Measurements from ENCODE around the gene DOK1. TPM values are rescaled to one million over a fixed set of nuclear protein-coding genes. Genes with fewer than 3 reads are reported as not detected.

DOK1 gene
- total RNA-seq, 1 experiment from 2014 or later, result 4.7 TPM

DNA sequence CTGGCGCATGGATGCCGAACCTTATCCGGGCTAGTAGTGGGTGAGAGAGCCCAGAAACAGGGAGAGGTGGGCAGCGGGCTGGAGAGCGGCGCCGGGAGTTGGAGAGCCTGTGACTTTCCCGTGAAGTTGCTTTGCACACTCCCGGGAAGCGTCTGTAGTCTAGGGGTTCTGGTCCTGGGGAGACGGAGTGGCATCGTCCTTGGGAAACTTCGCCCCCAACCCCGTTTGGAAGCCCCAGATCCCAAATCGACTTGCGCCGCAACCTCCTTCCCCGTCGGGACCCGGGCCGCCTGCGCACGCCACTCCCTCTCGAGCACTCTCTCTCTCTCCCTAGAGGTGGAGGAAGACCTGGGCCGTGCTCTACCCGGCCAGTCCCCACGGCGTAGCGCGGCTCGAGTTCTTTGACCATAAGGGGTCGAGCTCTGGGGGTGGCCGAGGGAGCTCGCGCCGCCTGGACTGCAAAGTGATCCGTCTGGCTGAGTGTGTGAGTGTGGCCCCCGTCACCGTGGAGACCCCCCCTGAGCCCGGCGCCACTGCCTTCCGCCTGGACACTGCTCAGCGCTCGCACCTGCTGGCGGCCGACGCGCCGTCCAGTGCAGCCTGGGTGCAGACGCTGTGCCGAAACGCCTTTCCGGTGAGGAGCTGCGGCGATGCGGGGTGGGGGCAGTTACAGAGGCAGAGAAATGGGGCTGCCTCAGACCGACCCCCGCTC lies 456 bp downstream of the DOK1 start:
- no TSS peak for BruUV-seq (replicated peaks)
- intact Hi-C loops (cut with micrococcal nuclease), result no loop called here
- Histone ChIP-seq H3K9me2 (replicated peaks; ENCODE audit: low read length) (no peaks in the 10 kb centered on the region), H3K27me3 (ENCODE audit: low read length) (no peaks in the 10 kb centered on the region), H3K4me3 (ENCODE audit: low read length) (no peak overlapping the region), H4K20me1 (ENCODE audit: low read length) (no peaks in the 10 kb centered on the region), H3K4me1 (ENCODE audit: insufficient read depth, low read length) (peaks cover 3% of the 10 kb centered on the region; the same call in 1 of the 2 replicates), H3K27ac (ENCODE audit: low read length) (no peak overlapping the region), H3K4me2 (ENCODE audit: low read length) (no peak overlapping the region), H3K9ac (ENCODE audit: low read length) (no peak overlapping the region), H3K9me3 (ENCODE audit: low read length) (no peaks in the 10 kb centered on the region), H2AFZ (ENCODE audit: low read length) (no peak overlapping the region), H3F3A (ENCODE audit: low read length, unreplicated experiment) (no peaks in the 10 kb centered on the region), H3K36me3 (ENCODE audit: low read depth, low read length) (no peaks in the 10 kb centered on the region), H3K79me2 (ENCODE audit: low read length) (peaks cover 5% of the 10 kb centered on the region)
- ChIA-PET CTCF (no interaction called here), POLR2A (ENCODE audit: unreplicated experiment) (no interaction called here)
- DNase-seq (no peak), ATAC-seq (no peak)
- TF ChIP-seq, protein P1, sequence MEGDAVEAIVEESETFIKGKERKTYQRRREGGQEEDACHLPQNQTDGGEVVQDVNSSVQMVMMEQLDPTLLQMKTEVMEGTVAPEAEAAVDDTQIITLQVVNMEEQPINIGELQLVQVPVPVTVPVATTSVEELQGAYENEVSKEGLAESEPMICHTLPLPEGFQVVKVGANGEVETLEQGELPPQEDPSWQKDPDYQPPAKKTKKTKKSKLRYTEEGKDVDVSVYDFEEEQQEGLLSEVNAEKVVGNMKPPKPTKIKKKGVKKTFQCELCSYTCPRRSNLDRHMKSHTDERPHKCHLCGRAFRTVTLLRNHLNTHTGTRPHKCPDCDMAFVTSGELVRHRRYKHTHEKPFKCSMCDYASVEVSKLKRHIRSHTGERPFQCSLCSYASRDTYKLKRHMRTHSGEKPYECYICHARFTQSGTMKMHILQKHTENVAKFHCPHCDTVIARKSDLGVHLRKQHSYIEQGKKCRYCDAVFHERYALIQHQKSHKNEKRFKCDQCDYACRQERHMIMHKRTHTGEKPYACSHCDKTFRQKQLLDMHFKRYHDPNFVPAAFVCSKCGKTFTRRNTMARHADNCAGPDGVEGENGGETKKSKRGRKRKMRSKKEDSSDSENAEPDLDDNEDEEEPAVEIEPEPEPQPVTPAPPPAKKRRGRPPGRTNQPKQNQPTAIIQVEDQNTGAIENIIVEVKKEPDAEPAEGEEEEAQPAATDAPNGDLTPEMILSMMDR (conservative IDR thresholded peaks at IDR 0.05; ENCODE audit: low read depth, low read length), result no peak
- TF ChIP-seq EZH2phosphoT487 (IDR thresholded peaks at IDR 0.05; ENCODE audit: borderline replicate concordance, low read length), result no peak
- TF ChIP-seq EZH2 (IDR thresholded peaks at IDR 0.05; ENCODE audit: low read length, unreplicated experiment), result no peak

DNA sequence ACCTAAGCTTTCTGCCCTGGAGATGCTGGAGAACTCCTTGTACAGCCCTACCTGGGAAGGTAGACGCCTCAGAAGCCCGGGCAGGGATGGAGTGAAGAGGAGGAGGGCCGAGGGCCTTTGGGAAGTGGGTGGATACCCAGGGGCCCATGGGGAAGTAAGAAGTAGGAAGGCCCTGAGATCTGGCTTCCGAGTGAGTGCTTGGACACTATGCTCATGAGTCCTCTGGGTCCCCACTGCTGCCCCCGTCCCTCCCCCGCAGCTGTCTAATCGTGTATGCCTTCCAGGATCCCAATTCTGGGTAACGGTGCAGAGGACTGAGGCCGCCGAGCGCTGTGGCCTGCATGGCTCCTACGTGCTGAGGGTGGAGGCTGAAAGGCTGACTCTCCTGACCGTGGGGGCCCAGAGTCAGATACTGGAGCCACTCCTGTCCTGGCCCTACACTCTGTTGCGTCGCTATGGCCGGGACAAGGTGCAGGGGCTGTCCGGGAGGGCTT lies 1.1 kb downstream of the DOK1 start:
- no peaks in the 10 kb centered on the region for H3K36me3 ChIP-seq (ENCODE audit: low read depth, low read length)
- H2AFZ ChIP-seq (ENCODE audit: low read length), result no peak overlapping the region
- ChIA-PET CTCF (no interaction called here), POLR2A (ENCODE audit: unreplicated experiment) (no interaction called here)
- peaks cover 7% of the 10 kb centered on the region for H3K4me1 ChIP-seq (ENCODE audit: insufficient read depth, low read length)
- H3F3A ChIP-seq (ENCODE audit: low read length, unreplicated experiment), result no peaks in the 10 kb centered on the region
- H3K27ac ChIP-seq (ENCODE audit: low read length), result no peak overlapping the region
- TF ChIP-seq EZH2phosphoT487 (IDR thresholded peaks at IDR 0.05; ENCODE audit: borderline replicate concordance, low read length), result no peak
- TF ChIP-seq, protein P1 (conservative IDR thresholded peaks at IDR 0.05; ENCODE audit: low read depth, low read length), result no peak
- no peak for TF ChIP-seq EZH2 (IDR thresholded peaks at IDR 0.05; ENCODE audit: low read length, unreplicated experiment)
- no peak overlapping the region for H3K4me3 ChIP-seq (ENCODE audit: low read length)
- H4K20me1 ChIP-seq (ENCODE audit: low read length), result no peaks in the 10 kb centered on the region
- no peaks in the 10 kb centered on the region for H3K9me2 ChIP-seq (replicated peaks; ENCODE audit: low read length)
- intact Hi-C loops (cut with micrococcal nuclease), result no loop called here
- ATAC-seq (no peak), DNase-seq (no peak)
- BruUV-seq (replicated peaks), result no TSS peak
- H3K79me2 ChIP-seq (ENCODE audit: low read length), result 0 out of 2 replicates have a peak, but pooled peaks cover under 1% of the 10 kb centered on the region
- H3K9me3 ChIP-seq (ENCODE audit: low read length), result no peaks in the 10 kb centered on the region
- H3K27me3 ChIP-seq (ENCODE audit: low read length), result no peaks in the 10 kb centered on the region
- no peak overlapping the region for H3K4me2 ChIP-seq (ENCODE audit: low read length)
- H3K9ac ChIP-seq (ENCODE audit: low read length), result no peak overlapping the region

DNA sequence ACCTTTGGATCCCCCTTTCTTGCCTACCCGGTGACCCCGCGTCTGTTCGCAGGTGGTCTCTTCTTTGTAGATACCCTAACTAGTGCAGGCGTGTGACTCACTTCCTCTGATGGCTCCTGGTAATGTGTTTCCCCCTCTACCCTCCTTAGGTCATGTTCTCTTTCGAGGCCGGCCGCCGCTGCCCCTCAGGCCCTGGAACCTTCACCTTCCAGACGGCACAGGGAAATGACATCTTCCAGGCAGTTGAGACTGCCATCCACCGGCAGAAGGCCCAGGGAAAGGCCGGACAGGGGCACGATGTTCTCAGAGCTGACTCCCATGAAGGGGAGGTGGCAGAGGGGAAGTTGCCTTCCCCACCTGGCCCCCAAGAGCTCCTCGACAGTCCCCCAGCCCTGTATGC lies 1.6 kb downstream of the DOK1 start:
- Histone ChIP-seq H4K20me1 (ENCODE audit: low read length) (no peaks in the 10 kb centered on the region), H3K9ac (ENCODE audit: low read length) (no peak overlapping the region), H3K79me2 (ENCODE audit: low read length) (no peaks in the 10 kb centered on the region), H3K36me3 (ENCODE audit: low read depth, low read length) (no peaks in the 10 kb centered on the region), H3K4me3 (ENCODE audit: low read length) (no peak overlapping the region), H3K4me1 (ENCODE audit: insufficient read depth, low read length) (peaks cover 9% of the 10 kb centered on the region), H3K27ac (ENCODE audit: low read length) (no peak overlapping the region), H3K27me3 (ENCODE audit: low read length) (no peaks in the 10 kb centered on the region), H3K9me3 (ENCODE audit: low read length) (no peaks in the 10 kb centered on the region), H3K4me2 (ENCODE audit: low read length) (no peak overlapping the region), H3F3A (ENCODE audit: low read length, unreplicated experiment) (no peaks in the 10 kb centered on the region), H3K9me2 (replicated peaks; ENCODE audit: low read length) (no peaks in the 10 kb centered on the region), H2AFZ (ENCODE audit: low read length) (no peak overlapping the region)
- ChIA-PET POLR2A (ENCODE audit: unreplicated experiment) (no interaction called here), CTCF (no interaction called here)
- no TSS peak for BruUV-seq (replicated peaks)
- intact Hi-C loops (cut with micrococcal nuclease), result no loop called here
- no peak for DNase-seq
- TF ChIP-seq, protein P1 (conservative IDR thresholded peaks at IDR 0.05; ENCODE audit: low read depth, low read length), result no peak
- TF ChIP-seq EZH2phosphoT487 (IDR thresholded peaks at IDR 0.05; ENCODE audit: borderline replicate concordance, low read length), result no peak
- TF ChIP-seq EZH2 (IDR thresholded peaks at IDR 0.05; ENCODE audit: low read length, unreplicated experiment), result no peak
- ATAC-seq, result no peak
